HepG2 (cell line): ENCODE data around the gene TNFRSF6B. TPM values are rescaled to one million over a fixed set of nuclear protein-coding genes. Genes with fewer than 3 reads are reported as not detected.

Source experiments
- ATF2 ChIP-seq: sonication (generic); formaldehyde crosslinking; IDR thresholded peaks from 2 replicates; pipeline ENCODE4 v1.4.0; 2020; ENCODE audit warnings: missing genetic modification reagents
- FOXP4 ChIP-seq: sonication (generic); formaldehyde crosslinking; IDR thresholded peaks from 2 replicates; pipeline ENCODE4 v1.4.0; 2020; ENCODE audit warnings: missing genetic modification reagents
- HHEX ChIP-seq: IDR thresholded peaks from 2 replicates; pipeline ENCODE4 v1.6.1; 2016; ENCODE audit warnings: control low read depth
- HMG20B ChIP-seq: conservative IDR thresholded peaks from 2 replicates; pipeline ENCODE4 v1.6.1; 2016; ENCODE audit warnings: missing genetic modification reagents, missing compliant biosample characterization
- HMGA1 ChIP-seq: sonication (generic); formaldehyde crosslinking; conservative IDR thresholded peaks from 2 replicates; pipeline ENCODE4 v1.4.0; 2020; ENCODE audit warnings: missing genetic modification reagents
- IKZF4 ChIP-seq: sonication (generic); formaldehyde crosslinking; IDR thresholded peaks from 2 replicates; pipeline ENCODE4 v1.5.1; 2020; ENCODE audit warnings: borderline replicate concordance, mild to moderate bottlenecking, low read depth, missing genetic modification reagents; ENCODE audit errors: not compliant biosample characterization
- JDP2 ChIP-seq: sonication (generic); formaldehyde crosslinking; IDR thresholded peaks from 2 replicates; pipeline ENCODE4 v1.8.1; 2022; ENCODE audit warnings: missing genetic modification reagents, borderline replicate concordance
- KLF16 ChIP-seq, 2 experiments: sonication (generic) in 1 of 2; formaldehyde crosslinking in 1 of 2; IDR thresholded peaks; 2 replicates each; pipeline versions ENCODE4 v1.6.1 to v1.8.0; 2016 to 2023; ENCODE audit warnings: missing genetic modification reagents in 2 of 2, missing compliant biosample characterization in 1 of 2
- KLF9 ChIP-seq: IDR thresholded peaks from 2 replicates; pipeline ENCODE4 v1.6.1; 2016; ENCODE audit warnings: low read depth
- LCORL ChIP-seq, 2 experiments: fragments of 450-650 bp in 1 of 2; sonication (generic) in 1 of 2; formaldehyde crosslinking in 1 of 2; IDR thresholded peaks; 2 replicates each; pipeline versions ENCODE4 v1.5.0 to v1.6.1; 2017 to 2020; ENCODE audit warnings: antibody characterized with exemption in 1 of 2, missing genetic modification reagents in 1 of 2
- MTA1 ChIP-seq: sonication (generic); formaldehyde crosslinking; IDR thresholded peaks from 2 replicates; pipeline ENCODE4 v1.4.0; 2020; ENCODE audit warnings: missing genetic modification reagents, mild to moderate bottlenecking, borderline replicate concordance
- MYNN ChIP-seq: sonication (generic); formaldehyde crosslinking; IDR thresholded peaks from 2 replicates; pipeline ENCODE4 v1.4.0; 2020; ENCODE audit warnings: mild to moderate bottlenecking, low read depth, missing genetic modification reagents
- NCOA2 ChIP-seq: sonication (generic); formaldehyde crosslinking; IDR thresholded peaks from 2 replicates; pipeline ENCODE4 v1.8.0; 2022; ENCODE audit warnings: inconsistent platforms
- PRMT3 ChIP-seq: sonication (generic); formaldehyde crosslinking; IDR thresholded peaks from 2 replicates; pipeline ENCODE4 v1.8.1; 2022; ENCODE audit warnings: low read depth, mild to moderate bottlenecking, moderate library complexity, missing genetic modification reagents, borderline replicate concordance
- SRSF1 ChIP-seq: fragments of 200-400 bp; formaldehyde crosslinking; optimal IDR thresholded peaks from 2 replicates; pipeline ENCODE3; 2017; ENCODE audit warnings: mild to moderate bottlenecking, low read depth, low read length, moderate library complexity
- TOPORS ChIP-seq: sonication (generic); formaldehyde crosslinking; IDR thresholded peaks from 2 replicates; pipeline ENCODE4 v1.8.0; 2023; ENCODE audit warnings: mild to moderate bottlenecking, missing genetic modification reagents
- ZBTB1 ChIP-seq: sonication (generic); formaldehyde crosslinking; IDR thresholded peaks from 2 replicates; pipeline ENCODE4 v1.4.0; 2020; ENCODE audit warnings: missing genetic modification reagents, borderline replicate concordance
- ZBTB42 ChIP-seq: sonication (generic); formaldehyde crosslinking; IDR thresholded peaks from 2 replicates; pipeline ENCODE4 v1.5.0; 2020; ENCODE audit warnings: mild to moderate bottlenecking, missing genetic modification reagents
- ZBTB46 ChIP-seq: sonication (generic); formaldehyde crosslinking; IDR thresholded peaks from 2 replicates; pipeline ENCODE4 v1.4.0; 2020; ENCODE audit warnings: mild to moderate bottlenecking, missing genetic modification reagents, borderline replicate concordance
- ZFP62 ChIP-seq: sonication (generic); formaldehyde crosslinking; IDR thresholded peaks from 2 replicates; pipeline ENCODE4 v1.4.0; 2020; ENCODE audit warnings: missing genetic modification reagents
- ZNF17 ChIP-seq: sonication (generic); formaldehyde crosslinking; IDR thresholded peaks from 2 replicates; pipeline ENCODE4 v1.5.0; 2020; ENCODE audit warnings: mild to moderate bottlenecking, missing genetic modification reagents
- ZNF225 ChIP-seq: sonication (generic); formaldehyde crosslinking; IDR thresholded peaks from 2 replicates; pipeline ENCODE4 v1.4.0; 2020; ENCODE audit warnings: mild to moderate bottlenecking, missing genetic modification reagents
- ZNF441 ChIP-seq: sonication (generic); formaldehyde crosslinking; IDR thresholded peaks from 2 replicates; pipeline ENCODE4 v1.7.0; 2021; ENCODE audit warnings: missing genetic modification reagents, borderline replicate concordance
- ZNF746 ChIP-seq: sonication (generic); formaldehyde crosslinking; IDR thresholded peaks from 2 replicates; pipeline ENCODE4 v1.8.0; 2022; ENCODE audit warnings: mild to moderate bottlenecking, missing genetic modification reagents
- ZSCAN22 ChIP-seq: sonication (generic); formaldehyde crosslinking; IDR thresholded peaks from 2 replicates; pipeline ENCODE4 v1.4.0; 2020; ENCODE audit warnings: mild to moderate bottlenecking, missing genetic modification reagents
- polyA plus RNA-seq, 8 experiments: library from polyadenylated mRNA; depleted of rRNA in 3 of 8; stranded (reverse) in 7 of 8; unstranded in 1 of 8; fragments of >200 nt; fragmentation: Illumina TruSeq in 4 of 8; extraction: Trizol in 4 of 8; gene quantifications; 2 replicates each; pipeline versions ENCODE4 v1.2.1 to v1.2.3, GENCODE V29; 2011 to 2016; ENCODE audit warnings: low read depth in 4 of 8, missing spikeins in 1 of 8, mixed read lengths in 1 of 8; ENCODE audit not compliant: insufficient read depth in 1 of 8
- total RNA-seq, 5 experiments: library from RNA; depleted of rRNA; stranded (reverse); fragments of >200 nt; fragmentation: Illumina TruSeq; extraction: Trizol; gene quantifications; 2 replicates each; pipeline ENCODE4 v1.2.3, GENCODE V29; 2016; ENCODE audit warnings: low read depth in 1 of 5

Gene TNFRSF6B
- total and polyA plus RNA-seq, 2 of the 13 experiments (the other 11 are each of a cell fraction or from before 2014, with no cell fraction given), result 0.24 TPM; not detected in 1

GRCh38 chr20:63707558-63708300 lies 11.3 kb downstream of the TNFRSF6B start, which contains the start of the genes ARFRP1 and ZGPAT (continued):
- TF ChIP-seq PRMT3 (CRISPR knock-in tag) (0 out of 2 replicates have a peak, but pooled peaks have one; percentile 51), ZBTB46 (no peak), ZSCAN22 (CRISPR knock-in tag) (no peak), ZBTB42 (peak; percentile 79; the same call in 1 of the 2 replicates), FOXP4 (CRISPR knock-in tag) (peak; percentile 39; the same call in 1 of the 2 replicates), HMGA1 (CRISPR knock-in tag) (no peak), SRSF1 (peak; percentile 85), ZBTB1 (no peak), LCORL (IDR thresholded peaks at IDR 0.05) (no peak), LCORL (CRISPR knock-in tag; IDR thresholded peaks at IDR 0.05) (peak; percentile 68), ZFP62 (CRISPR knock-in tag) (peak; percentile 100), HHEX (0 out of 2 replicates have a peak, but pooled peaks have one; percentile 43), ZNF746 (CRISPR knock-in tag) (no peak; the same call in 1 of the 2 replicates), MYNN (peak; percentile 56; the same call in 1 of the 2 replicates), ZNF17 (CRISPR knock-in tag) (no peak), KLF9 (CRISPR knock-in tag) (peak; percentile 74; the same call in 1 of the 2 replicates), IKZF4 (CRISPR knock-in tag) (peak; percentile 95), JDP2 (CRISPR knock-in tag) (peak; percentile 82; the same call in 1 of the 2 replicates), ATF2 (CRISPR knock-in tag) (peak; percentile 94), ZNF441 (CRISPR knock-in tag) (peak; percentile 83; the same call in 1 of the 2 replicates), HMG20B (CRISPR knock-in tag) (peak; percentile 64; the same call in 1 of the 2 replicates), TOPORS (peak; percentile 97), ZNF225 (CRISPR knock-in tag) (peak; percentile 95), KLF16 (CRISPR knock-in tag; IDR thresholded peaks at IDR 0.05) (peak; percentile 97; a peak in 3 of 4 replicates), MTA1 (CRISPR knock-in tag) (peak; percentile 59; the same call in 1 of the 2 replicates), NCOA2 (peak; percentile 71; the same call in 1 of the 2 replicates)
